GM21825 (cell line): ENCODE results near the gene SMYD2.

Experiments
- ATAC-seq: cut with Tn5 transposase; IDR thresholded peaks from one replicate; pipeline ENCODE4 v1.9.1; 2021; ENCODE audit warnings: mild to moderate bottlenecking, moderate library complexity; ENCODE audit not compliant: unreplicated experiment

Gene SMYD2

DNA sequence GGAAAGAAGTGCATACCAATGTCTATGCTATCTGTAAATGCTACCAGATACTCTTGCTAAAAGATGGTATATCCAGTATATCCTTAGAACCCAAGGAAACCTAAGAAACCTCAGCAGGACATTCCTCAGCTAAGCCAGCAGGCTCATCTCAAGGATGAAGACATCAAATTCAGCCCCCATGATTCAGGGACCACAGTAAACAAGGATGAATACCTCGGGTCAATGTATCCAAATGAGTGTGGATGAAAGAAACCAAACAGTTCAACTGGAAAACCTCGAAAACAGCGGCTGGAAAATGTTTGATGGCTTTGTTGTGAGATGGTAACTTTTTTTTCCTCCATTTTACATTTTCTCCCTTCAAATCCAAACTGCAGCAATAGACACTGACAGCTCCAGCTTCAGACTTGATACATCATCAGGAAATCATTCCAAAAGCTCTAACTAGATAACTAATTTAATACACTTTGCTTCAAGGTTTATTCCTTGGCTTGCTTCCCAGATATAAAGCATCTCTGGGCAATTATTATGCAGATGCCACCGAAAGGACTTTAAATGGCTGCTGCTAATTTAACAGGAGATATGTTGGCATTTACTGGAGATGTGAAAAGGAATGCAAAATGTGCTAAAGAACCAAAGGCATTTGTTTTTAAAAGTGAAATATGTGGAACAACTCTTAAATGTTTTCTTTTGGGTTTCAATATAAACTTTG, 73.6 kb downstream of the SMYD2 start:
- no peak for ATAC-seq

- ATAC-seq = no peak
These were observed 79.2 kb downstream of the SMYD2 start for GRCh38 chr1:214360116-214360515.

DNA sequence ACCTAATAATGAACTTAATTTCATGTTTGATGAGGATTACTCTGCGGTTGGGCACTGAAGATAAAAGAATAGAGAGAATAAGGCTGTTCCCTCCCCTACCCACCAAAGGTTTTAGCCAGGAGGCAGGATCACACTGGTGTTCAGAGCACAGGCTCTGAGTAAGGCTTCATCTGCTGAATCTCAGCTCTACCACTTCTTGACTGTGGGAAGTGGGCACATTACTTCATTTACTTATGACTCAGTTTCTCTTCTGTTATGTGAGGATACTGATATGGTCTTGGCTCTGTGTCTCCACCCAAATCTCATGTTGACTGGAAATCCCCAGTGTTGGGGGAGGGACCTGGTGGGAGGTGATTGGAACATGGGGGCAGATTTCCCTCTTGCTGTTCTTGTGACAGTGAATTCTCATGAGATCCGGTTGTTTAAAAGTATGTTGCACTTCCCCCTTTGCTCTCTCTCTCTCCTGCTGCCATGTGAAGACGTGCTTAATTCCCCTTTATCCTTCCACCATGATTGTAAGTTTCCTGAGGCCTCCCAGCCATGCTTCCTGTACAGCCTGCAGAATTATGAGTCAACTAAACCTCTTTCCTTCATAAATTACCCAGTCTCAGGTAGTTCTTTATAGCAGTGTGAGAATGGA, 79.7 kb downstream of the SMYD2 start:
- no peak for ATAC-seq

DNA sequence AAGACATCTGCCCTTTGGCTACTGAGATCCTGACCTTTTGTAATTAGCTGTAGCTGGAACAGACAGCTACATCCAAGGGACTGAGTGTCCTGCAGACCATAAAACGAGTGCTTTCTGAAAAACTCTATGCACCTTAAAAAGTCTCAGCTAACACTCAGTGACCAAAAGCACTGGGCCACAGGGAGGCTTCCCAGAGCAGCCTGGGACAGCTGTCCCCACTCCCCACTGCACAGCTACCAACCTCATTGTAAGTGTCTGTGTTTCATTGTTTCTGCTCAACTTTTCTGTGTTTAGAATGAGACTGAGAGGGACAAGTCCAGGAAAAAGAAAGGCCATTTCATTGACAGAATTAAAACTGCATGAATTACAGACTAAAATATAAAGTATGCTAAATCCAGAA, 80.7 kb downstream of the SMYD2 start:
- no peak for ATAC-seq

DNA sequence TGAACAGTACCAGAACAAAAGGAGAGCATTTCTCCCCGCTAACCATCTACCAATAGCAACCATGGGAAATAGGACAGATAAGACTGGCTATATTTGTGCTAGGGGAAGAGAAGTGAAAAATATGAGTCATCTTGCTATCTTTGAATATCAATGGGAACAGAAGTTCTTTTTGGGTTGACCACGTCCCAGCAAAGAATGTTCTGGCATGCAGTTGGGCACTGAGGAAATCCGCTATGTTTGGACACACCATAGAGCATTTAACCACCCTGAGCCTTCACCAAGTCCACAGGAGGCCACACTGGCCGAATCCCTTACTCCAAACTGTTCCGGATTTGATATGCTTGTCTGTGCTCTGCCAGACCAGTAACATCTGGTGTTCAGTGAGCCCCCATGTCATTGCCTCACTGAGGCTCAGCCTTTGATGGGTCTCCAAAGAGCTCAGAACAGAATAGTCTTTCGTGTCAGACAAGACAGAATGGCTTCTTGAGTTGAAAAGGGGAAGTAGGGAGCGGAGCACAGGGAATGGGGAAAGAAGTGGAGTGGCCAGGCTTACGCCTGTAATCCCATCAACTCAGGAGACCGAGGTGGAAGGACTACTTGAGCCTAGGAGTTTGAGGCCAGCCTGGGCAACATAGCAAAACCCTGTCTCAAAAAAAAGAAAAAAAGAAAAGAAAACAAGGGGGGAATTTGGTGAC, 81.4 kb downstream of the SMYD2 start:
- ATAC-seq = no peak

DNA sequence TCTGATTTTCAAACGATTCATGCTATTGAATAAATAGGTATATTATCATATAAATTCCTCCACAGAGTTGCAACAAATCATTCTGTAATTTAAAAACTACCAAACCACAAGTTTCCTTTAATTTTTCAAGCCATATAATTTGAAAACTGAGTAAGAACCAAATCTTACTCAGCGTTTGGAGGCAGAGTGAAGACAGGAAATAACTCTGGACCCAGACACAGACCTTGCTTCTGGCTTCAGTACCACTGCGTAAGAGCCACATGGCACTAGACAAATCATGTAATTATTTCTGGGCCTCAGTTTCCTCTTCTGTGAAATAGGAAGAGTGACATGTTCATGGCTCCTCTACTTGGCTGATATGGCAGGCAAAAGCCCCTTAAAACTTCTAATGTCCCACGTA, 82.4 kb downstream of the SMYD2 start:
- ATAC-seq = no peak

GRCh38 chr1:214364386-214364785, 83.4 kb downstream of the SMYD2 start:
- no peak for ATAC-seq

GRCh38 chr1:214364786-214365295, 83.9 kb downstream of the SMYD2 start:
- no peak for ATAC-seq

- no peak for ATAC-seq
These were observed 86.9 kb downstream of the SMYD2 start for GRCh38 chr1:214367841-214368240.

GRCh38 chr1:214369364-214369763, 88.4 kb downstream of the SMYD2 start:
- ATAC-seq = no peak

DNA sequence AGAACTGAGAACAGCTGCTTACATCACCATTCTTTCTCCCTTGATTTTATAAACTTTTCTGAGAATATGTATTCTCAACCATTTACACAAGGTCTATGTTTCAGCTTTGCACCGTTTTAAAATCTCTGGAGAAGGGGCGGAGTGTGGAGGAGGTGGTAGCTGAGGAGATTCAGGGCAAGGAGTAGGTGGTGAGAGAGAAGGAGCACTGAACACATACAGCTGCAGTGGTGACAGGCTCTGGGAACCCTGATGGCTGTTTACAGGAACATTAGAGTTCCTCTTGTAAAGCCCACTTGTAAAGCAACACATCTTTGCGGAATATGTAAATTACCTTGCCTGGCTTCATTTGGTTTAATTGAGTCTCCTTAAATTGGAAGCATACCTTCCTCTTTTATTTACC, 89.7 kb downstream of the SMYD2 start:
- no peak for ATAC-seq

DNA sequence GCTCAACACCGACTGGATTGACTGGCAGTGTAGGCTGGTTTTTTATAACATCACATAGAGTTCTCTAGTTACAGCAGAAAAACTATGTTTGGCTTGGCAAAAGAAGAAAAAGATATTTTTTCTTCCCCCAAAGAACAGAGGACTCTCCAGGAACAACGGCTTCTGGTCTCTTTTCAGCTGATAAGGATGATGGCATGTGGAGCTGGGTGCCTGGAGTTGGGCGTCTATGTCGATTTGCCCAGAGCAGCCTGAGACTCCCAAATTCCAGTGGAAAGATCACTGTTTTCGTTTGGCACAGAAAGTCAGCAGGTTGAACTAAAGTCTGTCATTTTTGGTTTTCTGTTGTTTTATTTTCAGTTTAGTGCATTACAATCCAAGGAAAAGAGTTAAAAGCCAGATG, 91.1 kb downstream of the SMYD2 start:
- ATAC-seq = no peak

- ATAC-seq = no peak
These were observed 96.5 kb downstream of the SMYD2 start for GRCh38 chr1:214377485-214377884.

DNA sequence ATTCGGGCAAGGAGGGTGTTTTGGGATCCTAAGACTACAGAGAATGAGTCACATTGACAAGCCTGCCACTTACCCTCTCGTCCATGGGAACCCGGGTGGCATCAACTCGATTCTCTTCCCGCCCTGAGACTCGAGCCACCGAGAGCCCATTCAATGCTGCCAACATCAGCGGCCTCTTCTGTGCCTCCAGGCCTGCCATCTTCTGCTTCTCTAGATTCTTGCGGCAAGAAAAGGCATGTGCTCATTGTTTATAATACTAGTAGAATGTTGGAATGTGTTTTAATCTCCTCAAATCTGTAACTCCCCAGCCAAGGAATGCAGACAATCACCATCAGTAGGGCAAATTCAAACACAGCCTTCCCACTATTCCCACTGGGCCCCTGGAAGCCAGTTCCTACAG, 96.9 kb downstream of the SMYD2 start:
- no peak for ATAC-seq

DNA sequence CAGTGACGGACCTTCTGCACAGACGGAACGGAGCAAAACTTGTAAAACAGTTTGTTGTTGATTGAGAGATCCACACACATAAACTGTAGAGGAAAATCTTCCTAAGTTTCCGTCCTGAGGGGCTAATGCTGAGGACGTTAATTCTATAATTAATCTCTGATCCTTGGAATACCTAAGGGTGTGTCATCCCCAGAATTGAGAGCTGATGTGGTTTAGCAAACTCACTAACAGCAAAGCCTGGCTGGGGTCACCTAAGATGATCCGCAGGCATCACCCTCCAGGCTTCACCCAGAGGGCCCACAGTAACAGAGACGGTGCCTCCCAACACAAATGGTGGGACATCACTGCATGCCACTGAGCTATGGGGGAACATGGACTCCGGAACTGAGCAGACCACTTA, 97.5 kb downstream of the SMYD2 start:
- no peak for ATAC-seq

DNA sequence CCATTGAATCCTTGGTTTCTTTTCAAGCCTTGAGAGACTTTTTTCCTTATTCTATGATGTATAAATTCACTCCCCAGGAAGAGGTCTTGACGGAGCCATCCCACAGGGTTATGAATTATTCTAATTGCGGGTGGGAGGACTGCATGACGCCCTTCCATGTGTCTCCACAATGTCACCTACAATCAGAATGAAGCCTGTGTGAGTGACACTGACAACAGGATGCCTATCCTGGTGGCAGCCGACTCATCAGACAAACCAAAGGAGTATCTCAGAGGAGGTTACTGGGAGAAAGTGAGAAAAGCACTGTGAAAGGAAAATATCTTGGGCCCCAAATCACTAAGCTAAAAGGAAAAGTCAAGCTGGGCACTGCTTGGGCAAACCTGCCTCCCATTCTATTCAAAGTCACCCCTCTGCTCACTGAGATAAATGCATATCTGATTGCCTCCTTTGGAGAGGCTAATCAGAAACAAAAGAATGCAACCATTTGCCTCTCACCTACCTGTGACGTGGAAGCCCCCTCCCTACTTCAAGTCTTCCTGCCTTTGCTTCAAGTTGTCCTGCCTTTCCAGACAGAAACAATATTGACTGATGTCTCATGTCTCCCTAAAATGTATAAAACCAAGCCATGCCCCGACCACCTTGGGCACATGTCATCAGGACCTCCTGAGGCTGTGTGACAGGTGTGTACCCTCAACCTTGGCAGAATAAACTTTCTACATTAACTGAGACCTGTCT, 98.4 kb downstream of the SMYD2 start:
- no peak for ATAC-seq

GRCh38 chr1:214380396-214380795, 99.4 kb downstream of the SMYD2 start:
- ATAC-seq = no peak

DNA sequence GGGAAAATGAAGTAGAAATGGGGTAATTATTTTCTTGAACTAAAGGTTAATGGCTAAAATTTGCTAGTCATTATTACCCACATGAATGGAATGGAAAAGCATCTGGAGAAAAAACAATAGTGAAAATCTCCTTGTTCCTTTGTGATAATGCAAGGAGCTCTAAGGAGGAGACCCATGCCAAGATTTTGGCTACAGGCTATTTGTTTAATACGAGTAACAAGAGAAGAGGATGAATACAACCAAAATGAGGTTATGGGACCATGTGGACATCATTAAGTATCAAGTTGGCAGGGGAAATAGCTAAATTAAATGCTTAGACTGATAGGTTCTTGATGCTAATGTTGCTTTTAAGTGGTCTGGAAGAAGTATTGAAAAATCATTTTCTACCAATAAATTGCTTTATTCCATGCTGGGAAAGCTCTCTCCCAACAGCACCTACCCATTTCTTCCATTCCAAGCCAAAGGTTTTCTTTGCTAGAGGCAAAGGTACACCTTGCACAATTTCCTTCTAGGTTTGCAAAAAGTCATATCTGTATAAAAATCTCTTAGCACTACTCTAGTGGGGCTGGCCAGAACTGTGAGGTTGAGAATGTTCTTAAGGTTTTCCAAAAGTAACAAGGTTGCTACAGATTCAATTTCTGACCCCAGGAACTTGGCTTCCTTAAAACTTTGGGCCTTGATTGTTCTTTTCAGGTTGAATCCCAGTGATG, 100.2 kb downstream of the SMYD2 start:
- ATAC-seq = no peak

DNA sequence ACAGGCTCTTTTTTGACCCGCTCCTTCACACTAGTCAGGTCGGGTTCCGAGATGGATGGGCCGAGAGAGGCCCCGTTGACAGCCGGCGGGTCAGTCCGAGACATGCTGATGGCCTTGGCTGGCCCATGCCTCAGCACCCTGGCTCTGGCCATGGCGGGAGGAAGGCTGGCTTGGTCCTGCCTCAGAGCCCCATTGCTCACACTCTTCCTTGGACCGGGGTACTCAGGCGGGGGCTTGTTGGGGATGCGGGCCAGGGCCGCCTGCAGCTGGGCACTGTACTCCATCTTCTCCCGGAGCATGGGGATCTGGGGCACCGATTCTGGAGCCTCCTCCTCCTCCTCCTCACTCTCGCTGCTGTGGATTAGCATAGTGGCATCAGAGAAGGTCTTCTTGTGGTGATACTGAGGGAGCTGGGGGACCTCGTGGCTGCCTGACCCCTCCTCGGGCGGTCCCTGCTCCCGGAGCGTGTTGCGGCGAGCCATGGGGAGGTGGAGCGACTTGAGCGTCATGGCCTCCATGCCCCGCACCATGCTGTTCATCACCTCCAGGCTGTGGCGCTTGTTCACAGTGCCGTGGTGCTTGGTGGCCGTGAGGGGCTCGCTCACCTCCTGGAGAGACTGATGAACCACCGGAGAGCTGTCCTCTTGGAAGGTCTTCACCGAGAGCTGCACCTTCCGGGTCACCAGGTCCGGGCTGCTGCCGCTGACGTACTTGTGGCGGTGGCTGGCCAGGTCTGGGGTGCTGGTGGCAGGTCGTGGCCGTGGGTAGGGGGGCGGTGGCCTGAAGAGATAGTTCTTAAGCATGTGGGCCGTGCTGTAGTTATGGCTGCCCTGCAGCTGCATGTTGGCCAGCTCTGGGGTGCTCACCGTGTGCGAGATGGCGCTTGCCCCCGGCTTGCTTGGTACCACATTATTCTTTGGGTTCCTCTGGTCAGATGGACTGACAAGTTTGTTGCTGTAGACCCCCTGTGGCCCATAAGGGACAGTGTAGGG, 102.7 kb downstream of the SMYD2 start:
- ATAC-seq = no peak
